ENCODE measurements around the gene ODAD3.

Gene ODAD3

GRCh38 chr19:11421371-11422098, 13.4 kb downstream of the ODAD3 start:
- Histone ChIP-seq H3K36me3 (ENCODE audit: low read length) (no peaks in the 10 kb centered on the region), H2AFZ (ENCODE audit: low read depth, low read length, severe bottlenecking) (no peak overlapping the region), H3K9me2 (replicated peaks; ENCODE audit: insufficient read depth, low read length) (no peaks in the 10 kb centered on the region), H3K9me3 (ENCODE audit: insufficient read depth, low read length) (no peaks in the 10 kb centered on the region), H3K27ac (ENCODE audit: low read depth, low read length) (no peak overlapping the region), H3K9ac (ENCODE audit: low read length) (no peak overlapping the region), H3F3A (ENCODE audit: insufficient read depth) (peaks cover 4% of the 10 kb centered on the region; the same call in 1 of the 2 replicates), H4K20me1 (ENCODE audit: low read depth, low read length) (no peaks in the 10 kb centered on the region), H3K4me3 (ENCODE audit: insufficient read depth, low read length, poor library complexity, severe bottlenecking) (no peak overlapping the region), H3K27me3 (ENCODE audit: low read length) (no peaks in the 10 kb centered on the region), H3K79me2 (ENCODE audit: insufficient read depth, low read length) (no peaks in the 10 kb centered on the region), H3K4me2 (ENCODE audit: low read depth, low read length, poor library complexity, severe bottlenecking) (peak overlapping the region; percentile 31)
- TF ChIP-seq EZH2phosphoT487 (conservative IDR thresholded peaks at IDR 0.05; ENCODE audit: low read length) (no peak), CTCF (IDR thresholded peaks at IDR 0.05; ENCODE audit: insufficient read depth, low read length, poor library complexity, severe bottlenecking) (no peak)

- no peaks in the 10 kb centered on the region for H3K79me2 ChIP-seq (ENCODE audit: insufficient read depth, low read length)
- H3K27ac ChIP-seq (ENCODE audit: low read depth, low read length), result no peak overlapping the region
- no peak overlapping the region for H3K4me2 ChIP-seq (ENCODE audit: low read depth, low read length, poor library complexity, severe bottlenecking)
- H2AFZ ChIP-seq (ENCODE audit: low read depth, low read length, severe bottlenecking), result no peak overlapping the region
- H3K9me2 ChIP-seq (replicated peaks; ENCODE audit: insufficient read depth, low read length), result no peaks in the 10 kb centered on the region
- no peak overlapping the region for H3K4me3 ChIP-seq (ENCODE audit: insufficient read depth, low read length, poor library complexity, severe bottlenecking)
- no peaks in the 10 kb centered on the region for H3K36me3 ChIP-seq (ENCODE audit: low read length)
- no peaks in the 10 kb centered on the region for H4K20me1 ChIP-seq (ENCODE audit: low read depth, low read length)
- no peaks in the 10 kb centered on the region for H3K27me3 ChIP-seq (ENCODE audit: low read length)
- no peak overlapping the region for H3K9ac ChIP-seq (ENCODE audit: low read length)
- peaks cover 4% of the 10 kb centered on the region; the same call in 1 of the 2 replicates for H3F3A ChIP-seq (ENCODE audit: insufficient read depth)
- no peaks in the 10 kb centered on the region for H3K9me3 ChIP-seq (ENCODE audit: insufficient read depth, low read length)
- TF ChIP-seq CTCF (IDR thresholded peaks at IDR 0.05; ENCODE audit: insufficient read depth, low read length, poor library complexity, severe bottlenecking) (no peak), EZH2phosphoT487 (conservative IDR thresholded peaks at IDR 0.05; ENCODE audit: low read length) (no peak)
Measured at GRCh38 chr19:11420429-11421370, 14.2 kb downstream of the ODAD3 start.

- H3K9ac ChIP-seq (ENCODE audit: low read length), result no peak within 1 kb of the TSS
- no peak within 1 kb of the TSS for H3K27ac ChIP-seq (ENCODE audit: low read depth, low read length)
- no peaks in the 10 kb centered on the region for H3K9me3 ChIP-seq (ENCODE audit: insufficient read depth, low read length)
- H2AFZ ChIP-seq (ENCODE audit: low read depth, low read length, severe bottlenecking), result no peak within 1 kb of the TSS
- no peak within 1 kb of the TSS for H3K4me2 ChIP-seq (ENCODE audit: low read depth, low read length, poor library complexity, severe bottlenecking)
- no peaks in the 10 kb centered on the region for H3K79me2 ChIP-seq (ENCODE audit: insufficient read depth, low read length)
- TF ChIP-seq EZH2phosphoT487 (conservative IDR thresholded peaks at IDR 0.05; ENCODE audit: low read length) (no peak), CTCF (IDR thresholded peaks at IDR 0.05; ENCODE audit: insufficient read depth, low read length, poor library complexity, severe bottlenecking) (no peak)
- no peaks in the 10 kb centered on the region for H3F3A ChIP-seq (ENCODE audit: insufficient read depth)
- H3K36me3 ChIP-seq (ENCODE audit: low read length), result no peaks in the 10 kb centered on the region
- no peaks in the 10 kb centered on the region for H3K27me3 ChIP-seq (ENCODE audit: low read length)
- H3K4me3 ChIP-seq (ENCODE audit: insufficient read depth, low read length, poor library complexity, severe bottlenecking), result no peak within 1 kb of the TSS
- H4K20me1 ChIP-seq (ENCODE audit: low read depth, low read length), result no peaks in the 10 kb centered on the region
- H3K9me2 ChIP-seq (replicated peaks; ENCODE audit: insufficient read depth, low read length), result no peaks in the 10 kb centered on the region
Measured at GRCh38 chr19:11418549-11419506, 16.1 kb downstream of the ODAD3 start, which contains the start of gene RGL3. TSS of gene RGL3 (minus strand) at chr19:11419314. CDS start at chr19:11419278, 36 bp downstream.
